ENCODE measurements around the gene ABTB2.

ABTB2 gene

DNA sequence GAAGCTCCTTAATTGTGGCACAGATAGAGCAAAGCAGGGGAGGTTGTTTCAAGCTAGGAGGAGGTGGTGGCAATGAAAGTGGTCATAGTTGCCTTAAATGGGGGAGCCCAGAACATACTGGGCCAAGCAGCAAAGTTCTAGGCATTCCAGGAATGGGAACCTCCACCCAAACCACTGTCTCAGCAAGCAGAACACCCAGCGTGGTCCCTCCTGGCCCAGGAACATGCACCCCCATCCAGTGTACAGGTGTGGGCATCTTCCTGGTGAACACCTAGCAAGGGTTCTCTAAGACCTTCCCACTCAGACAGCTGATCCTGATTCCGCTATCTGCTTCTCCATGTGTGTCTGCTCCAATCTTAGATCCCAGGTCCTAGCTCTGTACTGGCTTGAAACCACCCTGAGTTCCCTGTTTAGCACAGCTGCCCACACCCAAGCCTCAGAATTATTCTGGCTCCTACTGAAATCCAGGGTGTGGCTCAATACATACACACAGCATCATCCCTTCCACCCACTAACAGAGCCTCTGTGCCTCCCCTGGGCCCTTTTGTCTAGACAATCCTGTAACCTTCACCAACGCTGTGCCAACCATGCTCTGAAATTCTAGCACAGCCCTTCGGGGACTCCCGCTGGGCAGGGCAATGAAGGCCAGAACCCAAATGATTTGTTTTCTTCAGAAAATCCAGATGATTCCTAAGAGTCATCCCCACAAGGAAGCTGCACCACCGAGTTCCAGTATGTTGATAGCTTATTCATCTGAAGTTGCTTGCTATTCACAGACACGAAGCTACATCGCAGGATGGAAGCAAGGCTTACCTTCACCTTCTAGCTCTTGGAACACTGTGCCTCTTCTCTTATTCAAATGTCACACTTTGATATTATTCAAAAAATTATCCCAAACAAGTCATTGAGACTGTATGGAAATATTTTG, 76.6 kb downstream of the ABTB2 start:
- no peak for DNase-seq

DNA sequence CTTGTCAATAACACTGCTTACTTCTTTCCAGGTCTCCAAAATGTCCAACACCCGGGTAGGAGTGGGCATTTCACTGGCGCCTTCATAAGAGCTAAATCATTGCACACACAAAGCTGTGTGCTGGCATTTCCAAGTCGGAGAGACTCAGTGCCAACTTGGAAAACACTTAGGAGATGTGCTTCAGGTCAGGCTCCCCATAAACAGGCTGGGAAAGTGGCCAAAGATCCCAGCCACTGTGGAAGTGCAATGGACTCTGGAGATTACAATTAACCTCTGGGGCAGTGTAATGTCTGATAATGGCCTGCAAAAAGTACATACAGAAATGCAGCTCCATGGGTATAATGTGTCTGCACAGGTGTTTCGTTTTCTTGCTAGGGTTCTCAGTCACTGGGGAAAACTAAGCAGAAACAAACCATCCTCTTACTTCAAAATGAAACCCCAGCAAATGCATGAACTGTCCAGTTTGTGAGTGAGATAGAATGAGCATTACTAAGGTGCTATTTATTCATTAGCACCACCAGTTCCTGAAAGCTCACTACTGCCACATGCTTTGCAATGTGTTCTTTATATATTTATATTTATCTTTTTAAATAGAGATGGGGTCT, 79.0 kb downstream of the ABTB2 start:
- no peak for DNase-seq

DNA sequence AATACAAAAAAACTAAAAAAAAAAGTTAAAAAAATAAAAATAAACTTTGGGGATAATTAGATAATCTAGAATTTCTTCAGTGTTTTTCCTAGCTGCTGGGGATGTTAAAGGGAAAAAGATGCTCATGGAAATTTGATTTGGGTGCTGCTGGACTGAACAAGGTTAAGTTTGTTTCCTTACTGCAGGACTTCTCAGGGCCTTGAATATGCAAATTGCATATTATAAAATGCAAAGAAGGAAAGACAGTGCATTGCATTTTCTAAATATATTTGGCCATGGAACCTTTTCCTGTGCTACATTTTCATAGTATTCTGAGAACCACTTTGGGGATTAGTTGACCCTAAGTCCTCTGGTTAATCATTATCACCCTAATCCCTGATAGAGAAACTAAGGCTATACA, 79.6 kb downstream of the ABTB2 start:
- no peak for DNase-seq

DNA sequence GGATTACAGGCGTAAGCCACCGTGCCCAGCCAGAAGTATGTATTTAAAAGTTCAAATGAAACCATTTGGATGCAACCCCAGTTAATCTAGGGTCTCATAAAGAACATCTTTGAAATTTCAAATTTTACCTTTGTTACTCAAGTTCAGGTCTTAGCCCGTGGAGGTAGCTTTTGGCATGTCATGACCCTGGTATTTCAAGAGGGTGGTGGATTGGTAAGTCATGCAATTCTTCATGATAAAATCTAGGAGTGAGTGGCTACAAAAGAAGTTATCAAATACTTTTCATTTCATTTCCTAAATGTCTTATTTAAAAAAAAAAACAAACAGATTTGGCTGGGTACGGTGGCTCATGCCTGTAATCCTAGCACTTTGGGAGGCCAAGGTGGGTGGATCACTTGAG, 80.6 kb downstream of the ABTB2 start:
- DNase-seq, result no peak

DNA sequence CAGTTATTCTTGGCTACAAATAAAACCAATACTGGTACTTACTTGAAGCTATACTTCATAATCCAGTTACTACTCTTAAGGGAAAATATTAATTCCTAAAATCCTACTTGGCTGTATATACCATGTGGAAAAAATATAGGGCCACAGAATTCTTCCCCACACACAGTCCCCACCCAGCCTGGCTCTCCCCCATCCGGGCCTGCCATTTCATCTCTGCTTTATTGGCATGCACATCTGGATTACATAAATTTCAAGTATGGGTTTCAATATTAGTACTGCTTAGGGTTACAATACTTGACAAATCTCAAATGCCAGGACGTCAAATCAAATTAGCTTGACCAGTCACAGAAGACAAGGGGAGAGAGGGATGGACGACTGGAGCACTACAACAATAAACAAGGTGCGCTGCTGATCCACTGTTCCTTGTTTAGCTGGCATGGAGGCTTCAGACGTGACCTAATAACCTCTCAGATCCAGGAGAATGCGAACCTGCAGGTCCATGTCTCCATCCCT, 81.4 kb downstream of the ABTB2 start:
- no peak for DNase-seq

- no peak for DNase-seq
Measured at GRCh38 chr11:34275486-34275885, 82.3 kb downstream of the ABTB2 start.

- DNase-seq, result no peak
Measured at GRCh38 chr11:34274712-34275398, 83.0 kb downstream of the ABTB2 start.

DNA sequence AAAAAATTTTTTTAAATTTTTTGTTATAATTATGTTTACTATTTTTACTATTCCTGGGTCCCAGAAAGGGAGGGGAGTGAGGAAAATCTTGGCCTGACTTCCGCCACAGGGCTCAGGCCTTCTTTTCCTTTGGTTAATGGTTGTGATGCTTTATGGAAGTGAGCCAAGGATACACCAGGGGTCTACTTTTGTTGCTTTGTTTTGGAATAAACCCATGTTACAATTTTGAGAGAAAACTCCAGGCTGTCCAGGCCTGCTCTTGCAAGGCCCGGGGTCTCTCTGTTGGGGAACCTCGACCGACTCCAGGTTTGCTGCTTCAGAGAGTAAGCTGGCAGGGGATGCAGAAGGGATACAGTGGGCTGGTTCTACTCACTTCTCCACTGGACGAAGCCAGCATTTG, 84.7 kb downstream of the ABTB2 start:
- DNase-seq, result no peak

- no peak for DNase-seq
Measured at GRCh38 chr11:34271727-34272126, 86.1 kb downstream of the ABTB2 start.

DNA sequence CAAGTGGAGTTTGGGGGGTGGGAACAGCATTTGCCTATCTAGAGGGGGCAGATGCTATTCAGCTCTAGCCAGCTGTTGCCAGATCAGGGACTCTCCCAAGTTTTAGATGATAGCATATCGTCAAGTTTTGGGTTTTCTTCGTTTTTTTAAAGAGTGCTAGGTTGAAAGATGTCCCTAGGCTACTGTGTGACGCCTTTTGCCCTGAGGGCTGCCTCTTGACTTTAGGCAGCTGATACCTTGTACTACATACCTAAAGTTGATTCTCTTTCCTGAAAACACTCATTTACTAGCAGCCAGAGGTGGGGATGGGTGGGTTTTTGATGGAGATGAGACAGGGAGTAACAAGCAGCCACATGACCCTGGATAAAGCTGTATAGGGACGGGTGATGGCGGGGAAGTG, 87.1 kb downstream of the ABTB2 start:
- DNase-seq, result peak; percentile 21

DNA sequence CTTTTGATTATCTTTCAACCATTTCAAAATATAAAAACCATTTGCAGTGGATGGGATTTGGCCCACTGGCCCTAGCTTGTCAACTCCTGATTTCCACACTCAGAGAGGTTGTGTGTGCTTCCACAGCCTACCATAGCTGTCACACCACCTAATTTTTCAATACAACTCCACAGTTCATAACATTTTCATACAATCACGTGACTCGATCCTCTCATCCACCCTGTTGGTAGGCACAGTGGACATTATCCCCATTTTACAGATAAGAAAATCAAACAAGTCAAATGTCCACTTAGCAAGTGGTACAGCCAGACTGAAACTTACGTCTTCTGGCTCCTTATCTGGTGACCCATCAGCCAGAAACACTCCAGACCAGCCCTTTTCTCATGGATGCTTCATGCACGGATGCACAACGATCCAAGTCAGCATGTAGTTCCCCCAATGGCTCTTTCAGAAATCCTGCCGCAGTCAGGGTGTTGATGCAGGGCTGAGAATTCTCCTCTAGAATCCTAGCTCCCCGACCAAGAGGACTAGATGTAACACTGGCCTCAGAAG, 88.0 kb downstream of the ABTB2 start:
- no peak for DNase-seq

DNA sequence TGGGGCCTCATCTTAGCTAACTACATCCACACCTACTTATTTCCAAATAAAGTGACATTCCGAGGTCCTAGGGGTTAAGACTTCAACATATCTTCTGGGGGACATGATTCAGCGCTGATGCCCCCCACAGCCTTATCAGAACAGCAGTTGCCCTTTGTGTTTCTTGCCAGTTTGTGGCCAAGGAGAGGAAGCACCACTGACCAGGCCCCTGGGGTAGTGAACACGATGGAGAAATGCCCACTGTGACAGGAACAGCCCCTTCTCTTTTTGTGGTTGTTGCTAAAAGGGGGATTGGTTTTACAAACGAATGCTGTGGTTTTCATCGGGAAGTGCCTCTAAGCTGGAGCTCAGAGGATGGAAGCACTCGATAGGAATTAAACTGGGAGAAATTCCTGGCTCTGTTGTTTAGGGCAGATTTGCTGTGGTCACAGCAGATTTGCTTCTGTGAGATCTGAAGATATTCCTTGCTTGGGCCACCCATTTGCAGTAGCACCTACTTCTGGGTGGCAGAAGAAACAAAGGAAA, 88.8 kb downstream of the ABTB2 start:
- peak; percentile 35 for DNase-seq

DNA sequence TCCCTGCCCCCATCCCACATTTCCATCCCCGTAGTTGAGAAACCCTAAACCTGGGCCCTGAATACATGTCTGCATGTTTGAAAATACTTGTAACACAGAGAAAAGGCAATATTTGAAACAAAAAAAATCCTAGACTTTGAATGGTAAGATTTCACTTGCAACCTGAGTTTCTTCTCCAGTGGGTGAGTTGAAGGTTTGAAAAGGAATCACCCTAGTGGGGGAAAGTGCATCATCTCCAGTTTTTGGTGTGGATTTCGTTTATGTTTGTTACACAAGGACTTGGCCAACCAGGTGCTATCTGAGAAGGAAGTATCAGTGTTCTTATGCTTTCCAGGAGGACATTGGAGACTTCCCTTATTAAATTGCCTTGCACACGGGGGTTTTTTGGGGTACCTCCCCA, 90.4 kb downstream of the ABTB2 start:
- no peak for DNase-seq

DNA sequence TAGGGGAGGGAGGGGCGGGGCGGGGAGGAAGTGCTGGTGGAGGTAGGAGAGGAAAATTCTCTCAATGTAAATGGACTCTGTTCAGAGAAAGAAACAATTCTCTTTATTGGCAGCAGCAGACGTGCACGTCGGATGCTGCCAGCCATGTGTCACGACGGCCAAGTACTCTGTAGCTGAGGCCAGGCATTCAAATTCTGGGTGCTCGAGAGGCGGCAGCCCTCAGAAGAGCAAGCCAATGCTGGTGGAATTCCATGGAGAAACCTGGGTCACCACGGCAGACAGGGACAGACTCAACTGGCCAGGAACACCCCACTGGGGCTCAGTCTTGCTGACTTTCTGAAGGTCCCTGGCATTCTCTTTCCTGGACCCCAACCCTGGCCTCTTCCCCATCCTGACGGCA, 90.8 kb downstream of the ABTB2 start:
- no peak for DNase-seq

DNA sequence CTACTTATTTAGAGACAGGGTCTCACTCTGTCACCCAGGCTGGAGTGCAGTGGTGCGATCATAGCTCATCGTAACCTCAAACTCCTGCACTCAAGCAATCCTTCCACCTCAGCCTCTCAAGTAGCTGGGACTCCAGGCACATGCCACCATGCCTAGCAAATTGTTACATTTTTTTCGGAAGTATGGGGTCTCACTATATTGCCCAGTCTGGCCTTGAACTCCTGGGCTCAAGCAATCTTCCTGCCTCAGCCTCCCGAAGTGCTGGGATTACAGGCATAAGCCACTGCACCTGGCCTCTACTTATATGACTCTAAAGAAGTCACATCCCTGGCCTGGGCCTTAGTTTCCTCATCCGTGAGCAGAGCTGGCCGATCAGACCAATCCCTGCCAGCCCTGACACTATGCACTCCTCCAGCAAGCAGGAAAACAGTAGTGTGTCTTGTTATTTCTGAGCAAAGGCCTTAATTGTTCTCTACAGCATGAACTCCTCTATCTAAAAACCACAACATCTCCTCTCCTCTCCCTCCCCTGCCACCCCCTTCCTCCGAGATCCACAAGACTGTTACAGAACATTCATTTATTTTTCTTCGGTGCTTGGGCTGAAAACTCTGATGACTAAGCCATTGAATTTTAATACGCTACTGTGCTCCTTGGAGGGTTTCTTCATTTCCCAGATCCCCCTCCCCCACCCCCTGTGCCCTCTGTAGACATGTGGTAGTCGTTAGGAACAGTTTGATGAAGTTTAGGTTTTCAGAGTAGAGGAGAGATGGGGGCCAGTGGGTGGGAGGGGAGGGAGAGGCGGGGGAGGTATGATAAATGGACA, 91.5 kb downstream of the ABTB2 start:
- peak; percentile 78 for DNase-seq

DNA sequence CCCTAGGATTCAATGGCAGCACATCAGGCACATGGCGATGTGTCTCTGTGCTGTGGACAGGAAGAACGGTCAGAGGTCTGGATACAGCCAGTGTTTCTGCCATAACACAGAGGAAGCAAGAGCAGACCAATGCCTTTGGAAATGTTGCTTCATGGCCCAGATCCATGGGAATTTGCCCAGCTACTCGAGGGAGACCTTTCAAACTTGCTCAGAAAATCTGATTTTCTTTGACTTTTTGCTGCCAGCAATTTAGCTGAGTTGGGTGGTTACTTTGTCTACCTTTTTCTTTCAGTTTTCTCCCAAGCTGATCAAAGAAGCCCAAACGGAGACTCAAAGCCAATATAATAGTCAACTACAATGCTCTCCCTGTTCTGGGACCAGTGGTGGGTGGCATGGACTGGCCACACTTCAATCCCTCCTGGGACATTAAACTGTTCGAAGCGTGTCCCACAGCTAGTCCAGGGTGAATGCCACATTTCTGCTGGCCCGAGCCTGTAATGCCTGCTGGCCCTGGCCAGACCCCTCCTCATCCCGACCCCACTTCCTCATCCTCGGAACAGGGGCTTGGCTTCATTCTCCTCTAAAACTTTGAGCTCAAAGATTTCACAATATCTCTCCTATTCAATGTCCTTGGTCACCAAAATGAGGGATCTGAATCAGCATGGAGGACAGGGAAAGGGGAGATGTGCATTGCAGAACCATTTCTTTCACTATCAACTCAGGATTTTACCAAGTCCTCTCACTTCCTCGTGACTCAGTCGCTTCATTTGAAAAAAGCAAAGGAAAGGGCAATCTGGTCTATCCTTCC, 93.3 kb downstream of the ABTB2 start:
- DNase-seq, result no peak

DNA sequence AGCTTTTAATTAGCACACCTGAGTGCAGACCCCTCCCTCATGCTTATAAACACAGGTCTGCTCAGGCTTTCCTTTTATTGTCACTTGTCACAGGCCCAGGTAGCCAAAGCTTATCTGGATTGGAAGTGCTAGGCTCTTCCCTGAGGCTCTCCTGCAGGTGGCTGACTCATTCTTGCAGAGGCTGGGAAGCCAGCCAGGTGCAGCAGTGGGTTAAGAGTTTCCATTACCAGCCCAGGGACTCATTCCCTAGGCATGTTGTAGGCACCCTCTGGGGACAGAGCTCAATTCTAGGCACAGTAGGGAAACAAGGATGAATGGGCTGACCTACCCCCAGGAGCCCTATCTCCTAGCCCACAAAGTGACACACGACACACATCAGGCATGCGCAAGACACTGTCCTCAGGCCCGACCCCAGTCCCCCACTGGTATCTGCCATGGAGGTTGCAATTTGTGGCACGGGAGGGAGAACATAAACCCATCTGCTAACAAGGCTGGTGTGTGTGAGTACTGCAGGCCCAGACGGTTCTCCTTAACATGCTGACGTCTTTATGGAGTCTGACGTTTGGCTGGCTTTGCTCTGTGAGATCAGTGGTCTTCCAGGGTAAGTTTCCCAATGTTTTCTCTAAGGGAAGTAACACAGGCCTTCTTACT, 94.2 kb downstream of the ABTB2 start:
- DNase-seq, result no peak

GRCh38 chr11:34262531-34263081, 95.2 kb downstream of the ABTB2 start:
- DNase-seq, result no peak

GRCh38 chr11:34261820-34262219, 96.0 kb downstream of the ABTB2 start:
- DNase-seq, result no peak

DNA sequence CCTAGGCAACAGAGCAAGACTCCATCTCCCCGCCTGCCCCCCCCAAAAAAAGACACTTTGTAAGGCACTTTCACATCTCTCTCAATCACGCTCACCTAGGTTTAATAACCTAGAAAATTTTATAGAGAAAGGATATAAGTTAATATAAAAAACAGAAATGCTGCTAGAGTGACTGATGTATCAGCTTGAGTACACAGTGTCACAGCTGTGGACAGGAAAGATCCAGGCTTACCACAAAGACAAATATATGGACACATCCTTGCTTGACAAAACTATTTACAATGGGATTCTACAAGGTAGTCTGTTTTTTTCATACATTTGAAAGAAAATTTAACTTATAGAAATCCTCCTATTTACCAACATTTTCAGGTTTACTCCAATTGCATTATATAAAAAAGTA, 96.7 kb downstream of the ABTB2 start:
- DNase-seq, result no peak
